DND-41 (cell line): ENCODE measurements around the gene ARHGAP24.

Source experiments
- CTCF ChIP-seq: IDR thresholded peaks from 2 replicates; pipeline ENCODE4 v1.5.1; 2012; ENCODE audit warnings: borderline replicate concordance, low read length, moderate library complexity, mild to moderate bottlenecking; ENCODE audit not compliant: poor library complexity, severe bottlenecking; ENCODE audit errors: extremely low read depth
- EZH2 ChIP-seq: IDR thresholded peaks from 3 replicates; pipeline ENCODE4 v1.6.1; 2012; ENCODE audit warnings: borderline replicate concordance, low read depth, mild to moderate bottlenecking, moderate library complexity, low read length, inconsistent platforms; ENCODE audit not compliant: severe bottlenecking

DNA sequence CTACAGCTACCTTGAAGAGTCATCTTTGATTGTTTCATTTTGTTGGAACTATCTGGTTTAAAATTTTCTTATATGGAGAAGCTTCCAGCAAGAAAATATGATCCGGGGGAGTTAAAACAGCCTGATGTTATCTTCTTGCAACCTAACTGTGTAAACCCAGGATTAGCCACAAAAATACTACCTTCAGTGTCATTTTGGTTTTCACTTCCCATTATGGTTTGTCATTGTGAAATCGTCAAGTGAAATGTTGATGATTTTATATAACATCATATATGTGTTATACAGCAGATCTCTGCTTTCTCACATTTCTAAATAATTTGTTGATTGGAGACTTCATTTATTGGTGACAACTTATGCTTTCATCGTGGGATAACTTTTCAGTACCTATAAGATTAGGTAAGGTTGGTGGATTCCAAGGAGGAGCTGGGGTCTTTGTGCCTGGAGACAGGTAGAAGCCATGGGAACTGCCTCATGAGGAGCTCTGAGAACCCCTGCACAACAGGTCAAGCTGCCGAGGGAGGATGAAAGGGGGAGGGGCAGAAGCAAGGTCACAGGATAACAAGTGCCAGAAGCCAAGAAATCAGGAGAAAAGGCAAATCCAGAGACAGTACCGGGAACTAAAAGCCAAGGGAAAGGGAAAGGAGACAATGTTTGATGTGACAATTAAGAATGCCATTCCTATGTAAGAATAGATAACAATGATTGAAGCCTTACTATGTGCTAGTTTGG lies 7.2 kb downstream of the ARHGAP24 start:
- TF ChIP-seq CTCF: no peak
- TF ChIP-seq EZH2: no peak
